ENCODE measurements around the gene CHD8.
A peak's percentile ranks its signal among the peaks of the same experiment; 100 is the strongest.
"Not testable (repeated sequence)": the region's sequence is repeated elsewhere in the genome, so short reads cannot be mapped to it uniquely, and the experiment has no call there.

Gene CHD8, protein sequence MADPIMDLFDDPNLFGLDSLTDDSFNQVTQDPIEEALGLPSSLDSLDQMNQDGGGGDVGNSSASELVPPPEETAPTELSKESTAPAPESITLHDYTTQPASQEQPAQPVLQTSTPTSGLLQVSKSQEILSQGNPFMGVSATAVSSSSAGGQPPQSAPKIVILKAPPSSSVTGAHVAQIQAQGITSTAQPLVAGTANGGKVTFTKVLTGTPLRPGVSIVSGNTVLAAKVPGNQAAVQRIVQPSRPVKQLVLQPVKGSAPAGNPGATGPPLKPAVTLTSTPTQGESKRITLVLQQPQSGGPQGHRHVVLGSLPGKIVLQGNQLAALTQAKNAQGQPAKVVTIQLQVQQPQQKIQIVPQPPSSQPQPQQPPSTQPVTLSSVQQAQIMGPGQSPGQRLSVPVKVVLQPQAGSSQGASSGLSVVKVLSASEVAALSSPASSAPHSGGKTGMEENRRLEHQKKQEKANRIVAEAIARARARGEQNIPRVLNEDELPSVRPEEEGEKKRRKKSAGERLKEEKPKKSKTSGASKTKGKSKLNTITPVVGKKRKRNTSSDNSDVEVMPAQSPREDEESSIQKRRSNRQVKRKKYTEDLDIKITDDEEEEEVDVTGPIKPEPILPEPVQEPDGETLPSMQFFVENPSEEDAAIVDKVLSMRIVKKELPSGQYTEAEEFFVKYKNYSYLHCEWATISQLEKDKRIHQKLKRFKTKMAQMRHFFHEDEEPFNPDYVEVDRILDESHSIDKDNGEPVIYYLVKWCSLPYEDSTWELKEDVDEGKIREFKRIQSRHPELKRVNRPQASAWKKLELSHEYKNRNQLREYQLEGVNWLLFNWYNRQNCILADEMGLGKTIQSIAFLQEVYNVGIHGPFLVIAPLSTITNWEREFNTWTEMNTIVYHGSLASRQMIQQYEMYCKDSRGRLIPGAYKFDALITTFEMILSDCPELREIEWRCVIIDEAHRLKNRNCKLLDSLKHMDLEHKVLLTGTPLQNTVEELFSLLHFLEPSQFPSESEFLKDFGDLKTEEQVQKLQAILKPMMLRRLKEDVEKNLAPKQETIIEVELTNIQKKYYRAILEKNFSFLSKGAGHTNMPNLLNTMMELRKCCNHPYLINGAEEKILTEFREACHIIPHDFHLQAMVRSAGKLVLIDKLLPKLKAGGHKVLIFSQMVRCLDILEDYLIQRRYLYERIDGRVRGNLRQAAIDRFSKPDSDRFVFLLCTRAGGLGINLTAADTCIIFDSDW (N-terminal part only)

DNA sequence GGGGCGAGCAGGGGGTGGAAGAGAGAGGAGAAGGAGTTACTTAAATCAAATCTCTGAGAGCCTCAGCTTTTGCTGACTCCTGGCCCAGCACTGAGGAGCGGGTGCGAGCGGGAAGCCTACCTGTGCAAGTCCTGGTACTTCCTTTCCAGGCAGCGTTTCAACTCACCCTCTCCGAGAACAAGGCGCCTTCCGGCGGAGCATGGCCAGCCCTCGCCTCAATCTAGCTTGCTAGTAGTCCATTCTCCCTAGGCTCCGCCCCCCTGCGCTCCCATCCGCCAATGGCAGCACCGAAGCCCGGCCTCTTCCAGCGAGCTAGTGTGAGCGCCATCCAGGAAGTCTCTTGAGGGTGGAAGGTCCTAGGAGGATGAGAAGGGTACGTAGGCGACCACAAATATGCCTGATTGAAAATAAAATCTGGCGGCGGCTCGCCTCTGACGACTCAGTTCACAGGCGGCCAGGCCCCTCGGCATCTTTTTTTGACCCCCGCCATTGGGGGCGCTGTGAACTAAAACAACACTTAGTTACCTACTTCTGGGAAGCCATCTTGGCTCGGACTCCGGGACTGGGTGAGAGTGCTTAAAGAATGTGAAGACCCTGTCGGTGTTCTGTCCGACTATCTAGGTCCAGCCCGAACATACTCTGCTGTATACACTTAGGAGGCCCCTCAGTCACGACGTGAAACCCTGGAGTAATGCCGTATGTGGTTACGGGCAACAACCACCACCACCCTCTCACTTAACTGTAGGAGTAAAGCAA lies at the start of gene CHD8:
TSS of gene CHD8 (minus strand) at position 212 of the 756 bp plus-strand sequence. CDS start 24,480 bp downstream, outside the sequence.
- peak; percentile 74 for FAIRE-seq

DNA sequence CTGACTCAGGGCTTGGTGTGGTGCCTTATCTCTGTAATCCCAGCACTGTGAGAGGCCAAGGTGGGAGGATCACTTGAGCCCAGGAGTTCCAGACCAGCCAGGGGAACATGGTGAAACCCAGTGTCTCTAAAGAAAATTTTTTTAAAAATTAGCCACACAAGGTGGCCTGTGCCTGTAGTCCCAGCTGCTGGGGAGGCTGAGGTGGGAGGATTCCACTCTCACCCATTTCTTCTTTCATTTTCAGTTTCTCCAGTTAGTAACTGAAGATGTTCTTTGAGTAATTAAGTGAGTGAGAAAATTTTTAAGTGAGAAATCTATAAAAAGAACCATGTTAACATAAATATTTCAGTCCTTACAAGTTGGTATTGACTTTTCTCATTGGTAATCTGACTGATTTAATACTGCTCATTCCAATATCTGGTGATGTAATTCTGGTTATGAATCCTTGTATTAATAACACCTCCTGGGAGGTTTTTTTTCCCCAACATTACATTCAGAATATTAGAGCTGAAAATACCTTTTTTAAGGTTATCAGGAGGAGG lies 49.2 kb upstream of the CHD8 start:
- FAIRE-seq: no peak

DNA sequence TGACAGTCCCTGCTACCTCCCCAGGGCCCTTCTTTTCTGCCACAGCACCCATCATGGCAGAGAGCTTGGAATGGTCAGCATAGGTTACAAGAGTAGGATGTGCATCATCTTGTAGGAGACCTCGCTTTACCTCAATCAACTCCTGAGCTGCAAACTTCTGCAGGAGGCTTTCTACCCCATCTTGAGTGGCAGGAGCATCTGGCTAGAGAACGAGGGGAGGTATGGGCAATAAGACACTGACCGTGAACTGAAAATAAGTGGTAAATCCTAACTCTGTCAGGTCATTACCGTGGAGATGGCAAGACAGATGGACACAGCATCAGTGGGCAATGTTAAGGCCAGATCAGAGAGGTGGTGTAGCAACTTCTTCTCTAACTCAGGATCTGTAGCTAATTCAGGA lies 47.5 kb upstream of the CHD8 start:
- no peak for FAIRE-seq

DNA sequence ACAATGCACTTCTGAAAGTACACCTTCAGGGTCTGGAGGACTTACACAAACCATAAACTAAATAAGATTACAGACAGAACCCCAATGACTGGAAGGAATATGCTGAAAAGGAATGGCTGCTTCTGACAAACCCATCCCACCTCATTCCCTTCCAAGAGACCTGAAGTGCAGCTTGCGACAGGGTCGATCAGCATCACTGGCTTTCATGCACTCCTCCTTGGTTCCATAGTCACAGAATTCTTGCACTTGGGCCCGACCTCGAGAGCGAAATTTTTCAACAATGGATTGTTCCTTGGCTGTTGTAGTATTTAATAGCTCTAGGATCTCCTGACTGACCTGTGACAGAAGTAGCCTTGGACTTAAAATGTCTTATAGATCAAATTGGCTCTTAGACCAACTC lies 45.6 kb upstream of the CHD8 start:
- FAIRE-seq: no peak

DNA sequence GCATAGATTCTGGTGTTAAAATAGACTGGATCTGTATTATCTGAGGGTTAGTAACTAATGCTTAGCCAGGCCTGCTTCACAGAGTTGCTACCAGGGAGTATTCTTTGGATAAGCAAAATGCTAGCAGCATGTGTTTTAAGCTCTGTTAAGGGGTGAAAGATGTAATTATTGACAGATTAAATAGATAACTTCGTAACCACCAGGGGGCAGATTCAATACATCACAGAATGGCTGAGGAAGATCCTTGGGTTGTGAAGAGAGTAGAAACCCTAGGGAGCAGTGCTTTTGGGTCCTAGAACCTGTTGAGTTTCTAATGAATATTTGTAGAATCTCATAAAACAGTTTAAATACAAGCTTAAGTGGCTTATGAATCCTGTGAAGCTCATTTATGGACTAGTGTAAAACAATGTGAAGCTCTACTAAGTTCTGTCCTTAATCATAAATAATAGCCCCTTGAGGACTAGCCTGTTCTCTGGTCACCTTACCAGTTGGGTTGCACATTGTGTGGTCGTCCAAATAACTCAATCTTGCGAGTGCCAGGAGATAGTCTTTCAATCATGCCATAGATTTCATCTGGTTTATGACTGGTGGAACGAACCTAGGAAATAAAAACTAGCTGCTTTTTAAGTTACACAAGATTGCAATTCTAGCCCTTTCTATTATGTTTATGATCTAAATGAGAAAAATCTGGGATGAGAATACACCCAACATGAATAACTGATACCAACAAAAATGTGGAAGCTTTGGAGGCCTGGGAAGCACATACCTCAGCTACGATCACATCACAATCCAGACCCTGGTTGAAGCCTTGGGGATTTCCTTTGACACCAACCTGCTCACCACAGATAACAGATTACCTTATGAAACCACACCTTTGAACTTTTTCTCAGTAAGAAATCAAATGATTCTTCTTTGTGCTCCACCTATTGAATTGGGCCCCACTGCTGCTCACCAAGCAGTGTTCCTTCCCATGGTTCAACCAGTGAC lies 42.9 kb upstream of the CHD8 start:
- FAIRE-seq: no peak

DNA sequence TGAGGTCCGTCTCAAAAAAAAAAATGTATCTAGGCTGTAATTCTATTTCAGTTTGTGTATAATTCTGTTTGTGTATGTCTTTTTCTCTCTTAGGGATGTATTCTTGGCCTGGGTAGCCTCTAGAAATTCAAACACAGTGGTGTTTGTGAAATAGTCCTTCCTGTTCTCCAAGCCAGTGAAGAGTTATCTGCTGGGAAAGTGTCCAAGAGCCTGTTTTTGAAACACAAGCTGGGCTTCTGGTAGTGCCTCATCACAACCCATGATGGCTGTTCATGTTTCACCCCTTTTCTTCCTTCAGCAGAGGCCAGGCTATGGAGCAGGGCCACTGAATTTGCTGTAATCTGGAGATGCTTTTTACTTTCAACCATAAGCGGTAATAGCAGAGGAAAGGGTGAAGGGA lies 40.5 kb upstream of the CHD8 start:
- FAIRE-seq: no peak

DNA sequence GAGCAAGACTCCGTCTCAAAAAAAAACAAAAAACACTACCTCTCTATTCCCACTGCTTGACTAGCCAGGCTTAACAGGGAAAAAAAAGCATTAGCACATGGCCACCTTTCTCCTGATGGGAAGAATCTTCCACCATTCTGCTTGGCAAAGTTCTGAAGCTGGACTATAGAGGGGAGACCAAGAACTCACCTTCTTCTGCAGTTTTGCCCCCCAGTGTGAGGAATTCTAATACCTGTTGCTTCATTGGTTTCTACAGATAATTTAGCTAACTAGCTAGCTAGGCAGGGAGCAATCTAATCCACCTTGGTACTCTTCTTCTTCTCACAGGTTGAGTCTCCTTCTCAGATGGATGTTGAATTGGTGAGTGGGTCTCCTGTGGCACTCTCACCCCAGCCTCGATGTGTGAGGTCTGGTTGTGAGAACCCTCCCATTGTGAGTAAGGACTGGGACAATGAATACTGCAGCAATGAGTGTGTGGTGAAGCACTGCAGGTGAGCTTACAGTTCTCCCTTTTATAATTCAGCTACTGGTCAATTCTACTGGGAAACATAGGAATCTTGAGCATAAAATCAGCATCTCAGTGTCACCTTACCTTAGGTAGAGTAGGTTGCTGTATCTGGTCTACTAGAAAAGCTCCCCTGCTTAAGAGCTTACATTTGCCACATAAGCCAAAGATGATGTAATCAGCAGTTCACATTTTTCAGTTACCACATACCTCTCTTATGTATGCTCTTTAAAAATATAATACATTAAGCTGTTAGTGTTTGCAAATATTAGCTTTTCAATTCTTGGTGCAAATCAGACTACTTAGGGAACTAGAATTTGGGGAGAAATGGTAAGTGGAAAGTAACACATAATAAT lies 39.2 kb upstream of the CHD8 start:
- FAIRE-seq: no peak

DNA sequence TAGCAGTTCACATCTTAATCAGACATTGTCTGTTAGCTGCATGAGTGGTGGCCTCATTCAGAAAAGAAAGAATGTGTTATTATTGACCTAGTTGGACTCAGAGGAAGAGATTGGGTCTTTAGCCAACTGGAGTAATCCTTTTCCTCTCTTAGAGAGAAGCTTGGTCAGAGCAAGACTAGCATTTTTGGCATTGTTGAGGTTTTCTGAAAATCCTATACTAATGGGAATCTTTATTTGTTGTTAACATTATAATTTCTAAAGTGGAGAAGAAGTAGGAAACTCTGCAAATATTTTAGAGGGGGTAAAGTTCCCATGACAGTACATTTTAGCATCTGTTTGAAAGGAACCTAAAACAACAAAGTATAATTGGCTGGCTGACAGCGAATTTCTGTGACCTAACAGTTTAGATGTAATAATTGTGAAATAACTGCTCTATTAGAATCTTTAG lies 30.7 kb upstream of the CHD8 start:
- no peak for FAIRE-seq

DNA sequence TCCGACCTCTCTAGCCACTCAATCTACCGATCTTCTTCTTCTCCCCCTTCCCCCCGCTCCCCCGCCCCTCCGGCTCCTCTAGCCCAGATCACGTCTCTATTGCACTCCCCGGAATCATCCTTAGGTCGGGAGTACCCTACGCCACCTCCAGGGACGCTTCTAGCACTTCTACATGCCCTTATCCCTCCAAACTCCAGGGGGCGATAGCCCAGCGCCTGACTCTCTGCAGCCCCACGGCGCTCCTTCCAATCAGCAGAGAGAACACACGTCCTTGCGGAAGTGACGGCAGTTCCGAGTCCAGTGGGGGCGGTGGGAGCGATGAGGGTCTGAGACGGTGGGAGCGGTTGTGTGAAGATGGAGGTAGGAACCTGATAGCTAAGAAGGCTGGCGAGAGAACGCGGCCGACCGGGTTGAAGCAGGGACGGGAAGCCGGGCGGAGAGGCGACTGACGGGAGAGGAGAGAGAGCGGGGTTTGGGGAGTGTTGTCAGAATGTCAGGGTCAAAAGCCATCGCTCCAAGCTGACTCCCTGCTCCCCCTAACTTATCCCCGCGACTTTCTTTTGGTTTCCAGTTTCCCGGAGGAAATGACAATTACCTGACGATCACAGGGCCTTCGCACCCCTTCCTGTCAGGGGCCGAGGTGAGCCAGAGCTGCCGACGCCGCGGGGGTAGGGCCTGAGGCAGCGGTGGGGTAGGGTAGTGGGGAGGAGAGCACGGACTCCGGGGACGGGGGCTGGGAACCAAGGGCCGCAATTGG lies 21.2 kb upstream of the CHD8 start, which contains the start of the genes RAB2B and TOX4:
TSS of gene RAB2B (minus strand) at position 35 of the 757 bp plus-strand sequence. CDS start 87 bp downstream, outside the sequence.
TSS of gene TOX4 (plus strand) at position 271 of the 757 bp plus-strand sequence. CDS start at position 355, 84 bp downstream.
- FAIRE-seq: no peak

DNA sequence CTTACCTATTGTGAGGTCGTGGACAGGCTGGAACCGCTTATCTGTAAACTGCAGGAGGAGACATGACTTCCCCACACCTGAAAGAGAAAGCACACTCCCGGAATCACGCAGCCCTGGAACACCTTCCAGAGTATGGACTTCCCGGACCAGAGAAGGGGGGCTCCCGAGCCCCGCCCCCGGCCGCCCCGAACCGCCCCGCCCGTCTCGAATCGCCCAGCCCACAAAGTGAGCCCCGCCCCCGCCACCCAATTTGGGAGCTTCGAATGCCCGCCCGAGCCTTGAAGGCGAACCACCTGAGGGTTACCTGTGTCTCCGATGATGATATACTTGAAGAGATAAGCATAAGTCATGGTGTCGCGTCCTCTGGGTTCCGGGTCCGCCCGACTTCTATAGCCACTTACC lies 20.6 kb upstream of the CHD8 start:
- no peak for FAIRE-seq

DNA sequence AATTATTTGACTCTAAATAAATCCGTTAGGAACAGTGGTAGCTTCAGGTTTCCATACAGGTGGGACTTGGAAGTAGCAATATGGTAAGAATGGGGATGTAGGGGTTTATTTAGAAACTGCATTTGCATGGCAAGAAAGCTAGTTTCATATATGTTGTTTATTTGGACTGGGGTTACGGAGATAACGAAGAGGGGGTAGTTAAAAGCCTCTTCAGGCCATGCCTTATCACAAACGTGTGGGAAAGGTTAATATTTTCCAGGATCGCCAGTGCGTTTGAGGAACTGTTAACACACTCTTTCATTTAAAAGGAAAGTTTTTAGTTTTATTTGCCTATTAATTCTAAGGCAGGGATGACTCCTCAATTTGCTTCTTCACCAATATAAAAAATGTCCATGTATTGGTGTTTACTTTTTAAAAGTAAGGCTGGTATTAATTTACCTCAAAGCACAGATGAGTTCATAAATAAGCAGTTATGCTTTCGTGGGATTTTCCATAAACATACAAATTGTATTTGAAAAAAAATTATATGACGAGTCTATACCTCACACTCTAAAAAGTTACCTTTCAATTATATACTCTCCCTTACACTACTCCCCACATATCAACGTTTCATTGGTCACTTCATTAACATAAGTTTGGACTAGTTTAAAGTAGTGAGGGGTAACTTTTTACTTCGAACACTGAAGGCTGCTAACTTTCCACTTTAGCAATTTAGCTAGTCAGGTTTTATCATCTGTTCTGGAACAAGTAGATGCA lies 20.0 kb upstream of the CHD8 start:
- FAIRE-seq: peak; percentile 43

DNA sequence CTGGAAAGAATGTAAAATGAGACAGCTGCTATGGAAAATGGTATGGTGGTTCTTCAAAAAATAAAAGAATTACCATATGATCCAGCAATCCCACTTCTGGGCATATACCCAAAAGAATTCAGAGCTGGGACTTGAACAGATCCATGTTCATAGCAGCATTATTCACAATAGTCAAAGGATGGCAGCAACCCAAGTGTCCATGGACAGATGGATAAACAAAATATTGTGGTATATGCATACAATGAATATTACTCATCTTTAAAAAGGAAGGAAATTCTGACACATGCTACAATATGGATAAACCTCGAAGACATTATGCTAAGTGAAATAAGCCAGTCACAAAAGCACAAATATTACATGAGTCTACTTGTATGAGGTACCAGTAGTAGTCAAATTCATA lies 11.7 kb upstream of the CHD8 start:
- no peak for FAIRE-seq

DNA sequence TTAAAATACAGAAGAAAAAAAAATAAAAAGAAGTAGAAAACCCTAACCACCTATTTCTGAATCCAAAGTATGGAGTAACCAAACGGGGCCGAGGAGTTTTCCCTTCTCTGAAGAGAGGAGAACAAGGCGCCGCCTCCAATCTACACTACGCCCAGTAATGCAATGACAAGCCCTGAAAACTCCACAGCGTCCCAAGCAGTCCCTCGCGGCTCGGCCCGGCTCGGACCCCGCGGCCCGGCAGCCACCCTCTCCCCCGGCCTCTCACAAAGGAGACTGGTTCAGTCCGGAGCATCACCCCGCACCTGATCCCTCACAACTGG lies 371 bp downstream of the CHD8 start:
- FAIRE-seq: no peak

DNA sequence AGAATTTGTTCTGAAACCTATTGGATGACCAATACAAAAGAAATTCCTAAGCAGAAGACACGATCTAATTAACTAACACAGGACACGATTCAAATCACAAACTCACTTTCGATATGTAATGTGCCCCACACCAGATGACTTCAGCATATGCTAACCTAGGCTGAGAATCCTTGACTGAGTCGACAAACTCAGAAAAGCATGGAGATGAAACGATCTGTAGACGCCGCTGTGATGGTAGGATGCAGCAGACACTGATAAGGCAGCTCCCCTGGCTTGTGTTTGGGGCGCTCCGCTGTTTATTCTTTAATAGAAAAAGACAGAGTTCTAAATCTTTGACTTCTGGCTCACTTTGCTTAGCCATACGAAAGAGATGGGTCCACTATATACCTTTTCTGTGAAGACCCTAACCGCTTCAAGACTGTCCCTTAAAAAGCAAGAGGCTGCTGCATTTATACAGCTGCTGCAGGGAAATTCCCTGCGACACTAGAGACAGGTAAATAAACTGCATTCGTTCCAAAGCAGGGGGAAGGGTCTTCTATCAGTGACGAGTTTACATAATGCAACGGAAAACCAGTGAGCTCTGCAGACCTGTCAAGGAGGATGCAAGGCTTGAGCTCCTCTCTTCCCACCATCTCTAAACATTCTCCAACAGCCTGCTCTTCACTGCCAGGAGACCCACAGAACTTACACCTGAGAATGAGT lies 929 bp downstream of the CHD8 start:
- no peak for FAIRE-seq

DNA sequence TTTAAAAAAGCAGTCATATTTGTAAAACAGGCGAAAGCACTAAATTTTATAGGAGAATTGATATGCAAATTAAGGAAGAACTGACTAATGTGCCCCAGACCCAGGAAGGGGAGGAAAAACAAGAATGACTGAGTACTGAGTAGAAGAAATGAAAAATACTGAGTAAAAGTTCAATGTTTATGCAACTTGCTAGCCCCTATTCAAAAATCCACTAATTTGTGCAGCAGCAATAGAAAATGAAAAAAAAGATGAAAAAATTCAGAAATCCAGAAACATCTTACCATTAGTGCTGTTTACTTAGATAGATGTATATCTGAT lies 6.1 kb downstream of the CHD8 start:
- no peak for FAIRE-seq

DNA sequence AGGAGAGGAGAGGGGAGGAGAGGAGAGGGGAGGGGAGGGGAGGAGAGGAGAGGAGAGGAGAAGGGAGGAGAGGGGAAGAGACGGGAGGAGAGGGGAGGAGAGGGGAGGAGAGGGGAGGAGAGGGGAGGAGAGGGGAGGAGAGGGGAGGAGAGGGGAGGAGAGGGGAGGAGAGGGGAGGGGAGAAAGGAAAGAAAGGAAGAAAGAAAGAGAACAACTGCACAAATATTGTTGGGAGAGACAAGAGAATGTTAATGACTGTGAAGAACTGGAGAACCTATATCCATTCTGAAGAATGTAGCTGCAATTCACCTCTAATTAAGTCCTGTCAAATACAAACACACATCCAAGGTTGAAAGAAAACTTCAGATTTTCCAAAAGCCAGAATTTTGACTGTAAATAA lies 13.3 kb downstream of the CHD8 start:
- FAIRE-seq: not testable (repeated sequence)

DNA sequence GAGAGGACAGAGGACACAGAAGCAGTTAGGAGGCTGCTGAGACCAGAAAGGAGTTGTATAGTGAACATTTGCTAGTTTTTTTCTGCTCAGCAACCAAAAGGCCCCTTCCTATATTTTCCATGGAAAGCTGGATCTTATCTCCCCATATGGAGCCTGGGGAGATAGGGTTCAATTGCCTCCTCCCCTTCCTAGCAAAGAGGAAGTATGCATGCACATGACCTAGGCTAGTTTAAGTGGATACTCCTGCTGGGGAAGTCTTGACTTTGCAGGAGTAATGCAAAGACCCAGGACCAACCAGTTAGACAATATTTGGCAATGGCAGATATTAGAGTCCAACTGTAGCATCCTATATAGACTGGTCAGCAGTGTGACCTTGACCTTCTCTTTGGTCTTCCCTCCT lies 15.1 kb downstream of the CHD8 start:
- no peak for FAIRE-seq

All from colon (tissue), 2 donors.